RWPE2 (cell line): ENCODE measurements around the gene CDC45.

Source experiments
- ATAC-seq: fragments of 200-7000 bp; cut with Tn5 transposase; 3 replicates; pipeline ENCODE4 v1.9.1; 2021; ENCODE audit warnings: low read depth
- DNase-seq: peaks from one replicate; pipeline ENCODE4 v3.0.0-alpha.2; 2020; ENCODE audit warnings: low spot score
- H3K27ac ChIP-seq: fragments of 450-650 bp; 2 replicates; pipeline ENCODE4 v1.5.1; 2017; ENCODE audit warnings: mild to moderate bottlenecking; ENCODE audit not compliant: poor library complexity, severe bottlenecking
- H3K27me3 ChIP-seq: fragments of 250-450 bp; sonication (Bioruptor Pico); 2 replicates; pipeline ENCODE4 v1.5.1; 2021; ENCODE audit warnings: mild to moderate bottlenecking, moderate library complexity; ENCODE audit not compliant: insufficient read depth, poor library complexity, severe bottlenecking
- H3K36me3 ChIP-seq: fragments of 250-450 bp; sonication (Bioruptor Pico); 2 replicates; pipeline ENCODE4 v1.5.1; 2020; ENCODE audit warnings: low read depth, mild to moderate bottlenecking, moderate library complexity
- H3K4me1 ChIP-seq: fragments of 250-450 bp; sonication (Bioruptor Pico); 2 replicates; pipeline ENCODE4 v1.5.1; 2021; ENCODE audit warnings: mild to moderate bottlenecking, moderate library complexity; ENCODE audit not compliant: insufficient read depth, poor library complexity, severe bottlenecking
- H3K4me3 ChIP-seq: fragments of 250-450 bp; sonication (Bioruptor Pico); 2 replicates; pipeline ENCODE4 v1.5.1; 2021; ENCODE audit warnings: mild to moderate bottlenecking, moderate library complexity; ENCODE audit not compliant: severe bottlenecking
- H3K9me3 ChIP-seq: fragments of 250-450 bp; sonication (Bioruptor Pico); 2 replicates; pipeline ENCODE4 v1.5.1; 2021; ENCODE audit warnings: mild to moderate bottlenecking, moderate library complexity; ENCODE audit not compliant: severe bottlenecking
- CTCF ChIP-seq: fragments of 450-650 bp; IDR thresholded peaks from one replicate; pipeline ENCODE4 v1.5.1; 2017; ENCODE audit warnings: mild to moderate bottlenecking, moderate library complexity; ENCODE audit not compliant: poor library complexity, severe bottlenecking

Gene CDC45

DNA sequence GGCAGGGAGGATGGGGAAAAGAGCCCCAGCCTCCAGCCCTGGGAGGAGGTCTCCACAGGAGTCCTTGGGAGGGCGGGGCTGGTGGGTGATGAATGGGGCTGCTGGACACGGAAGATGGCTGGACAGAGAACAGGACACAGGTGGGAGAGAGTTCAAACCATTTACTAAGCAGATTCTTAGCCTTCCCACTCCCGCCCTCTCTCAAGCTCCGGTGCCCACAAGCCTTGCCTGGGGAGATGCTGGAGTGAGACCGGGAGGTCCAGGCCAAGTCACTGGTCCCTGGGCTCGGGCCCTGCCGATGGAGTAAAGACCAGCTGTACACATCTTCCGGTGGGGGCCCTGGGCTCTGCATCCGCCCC, 43.1 kb downstream of the CDC45 start:
- Histone ChIP-seq H3K27ac (no peak overlapping the region), H3K4me1 (no peaks in the 10 kb centered on the region), H3K27me3 (peaks cover 15% of the 10 kb centered on the region), H3K4me3 (no peak overlapping the region), H3K9me3 (no peaks in the 10 kb centered on the region), H3K36me3 (peaks cover 10% of the 10 kb centered on the region)
- ATAC-seq: no peak
- DNase-seq: no peak
- TF ChIP-seq CTCF: no peak

- peaks cover 7% of the 10 kb centered on the region; the same call in 1 of the 2 replicates for H3K36me3 ChIP-seq
- H3K27ac ChIP-seq: no peak overlapping the region
- no peak for TF ChIP-seq CTCF
- no peaks in the 10 kb centered on the region for H3K9me3 ChIP-seq
- peak overlapping the region; percentile 24 for H3K4me3 ChIP-seq
- no peaks in the 10 kb centered on the region for H3K4me1 ChIP-seq
- no peak for DNase-seq
- H3K27me3 ChIP-seq: peaks cover 15% of the 10 kb centered on the region
- peak; percentile 40 for ATAC-seq
Observed at GRCh38 chr22:19523240-19524169, 43.8 kb downstream of the CDC45 start.

GRCh38 chr22:19524170-19525115, 44.7 kb downstream of the CDC45 start, which contains the start of gene CLDN5:
Gene CLDN5, minus strand, starts transcription at chr22:19524410. Its CDS starts 155 bp downstream, at chr22:19524255.
- peaks cover 15% of the 10 kb centered on the region for H3K27me3 ChIP-seq
- H3K4me3 ChIP-seq: peak within 1 kb of the TSS; percentile 24
- H3K9me3 ChIP-seq: no peaks in the 10 kb centered on the region
- peak; percentile 40 for ATAC-seq
- DNase-seq: no peak
- no peak for TF ChIP-seq CTCF
- no peaks in the 10 kb centered on the region for H3K36me3 ChIP-seq
- H3K27ac ChIP-seq: no peak within 1 kb of the TSS
- H3K4me1 ChIP-seq: no peaks in the 10 kb centered on the region

DNA sequence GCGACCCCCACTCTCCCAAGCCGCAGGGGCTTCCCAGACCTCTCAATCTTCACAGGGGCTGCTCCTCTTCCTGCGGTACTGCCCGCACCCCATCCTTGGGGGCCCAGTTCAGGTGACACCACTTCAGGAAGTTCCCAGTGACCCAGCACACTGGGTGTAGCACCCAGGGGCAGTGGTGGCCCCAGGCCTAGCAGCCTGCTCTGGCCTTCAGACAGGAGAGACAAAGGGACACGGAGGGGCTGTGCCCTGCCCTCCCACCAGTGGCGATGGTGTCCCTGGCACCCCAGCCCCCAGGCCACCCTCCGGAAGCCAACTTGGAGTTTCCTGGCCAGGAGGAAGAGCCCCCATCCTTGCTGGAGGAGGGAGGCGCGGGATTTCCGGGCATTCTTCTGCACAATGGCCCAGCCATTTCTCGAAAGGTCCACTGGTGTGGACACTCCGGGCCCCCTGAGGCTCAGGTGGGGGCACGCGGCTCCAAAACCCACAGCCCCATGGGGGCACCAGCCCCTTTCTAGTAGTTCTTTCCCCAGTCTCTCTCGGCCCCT, 45.5 kb downstream of the CDC45 start:
- Histone ChIP-seq H3K9me3 (no peaks in the 10 kb centered on the region), H3K36me3 (no peaks in the 10 kb centered on the region), H3K4me1 (no peaks in the 10 kb centered on the region), H3K27ac (no peak overlapping the region), H3K27me3 (peaks cover 15% of the 10 kb centered on the region), H3K4me3 (no peak overlapping the region)
- no peak for DNase-seq
- ATAC-seq: no peak
- no peak for TF ChIP-seq CTCF
